ENCODE results near the gene PCID2. TPM values are rescaled to one million over a fixed set of nuclear protein-coding genes. Genes with fewer than 3 reads are reported as not detected.

Gene PCID2
- total and polyA plus RNA-seq, 2 of the 13 experiments (the other 11 are each of a cell fraction or from before 2014, with no cell fraction given): 65.0 to 111 TPM

GRCh38 chr13:113183450-113184129 is 24.9 kb downstream of the PCID2 start (continued):
- TF ChIP-seq, protein P1, sequence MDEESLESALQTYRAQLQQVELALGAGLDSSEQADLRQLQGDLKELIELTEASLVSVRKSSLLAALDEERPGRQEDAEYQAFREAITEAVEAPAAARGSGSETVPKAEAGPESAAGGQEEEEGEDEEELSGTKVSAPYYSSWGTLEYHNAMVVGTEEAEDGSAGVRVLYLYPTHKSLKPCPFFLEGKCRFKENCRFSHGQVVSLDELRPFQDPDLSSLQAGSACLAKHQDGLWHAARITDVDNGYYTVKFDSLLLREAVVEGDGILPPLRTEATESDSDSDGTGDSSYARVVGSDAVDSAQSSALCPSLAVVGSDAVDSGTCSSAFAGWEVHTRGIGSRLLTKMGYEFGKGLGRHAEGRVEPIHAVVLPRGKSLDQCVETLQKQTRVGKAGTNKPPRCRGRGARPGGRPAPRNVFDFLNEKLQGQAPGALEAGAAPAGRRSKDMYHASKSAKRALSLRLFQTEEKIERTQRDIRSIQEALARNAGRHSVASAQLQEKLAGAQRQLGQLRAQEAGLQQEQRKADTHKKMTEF (CRISPR knock-in tag; IDR thresholded peaks at IDR 0.05): peak; percentile 84
- TF ChIP-seq, protein P2, sequence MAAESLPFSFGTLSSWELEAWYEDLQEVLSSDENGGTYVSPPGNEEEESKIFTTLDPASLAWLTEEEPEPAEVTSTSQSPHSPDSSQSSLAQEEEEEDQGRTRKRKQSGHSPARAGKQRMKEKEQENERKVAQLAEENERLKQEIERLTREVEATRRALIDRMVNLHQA (CRISPR knock-in tag; IDR thresholded peaks at IDR 0.05): no peak
- TF ChIP-seq ZNF235 (CRISPR knock-in tag; IDR thresholded peaks at IDR 0.05; ENCODE audit: borderline replicate concordance) (no peak), ARNT2 (CRISPR knock-in tag; IDR thresholded peaks at IDR 0.05; ENCODE audit: low read depth) (no peak), PRMT3 (CRISPR knock-in tag; IDR thresholded peaks at IDR 0.05; ENCODE audit: borderline replicate concordance, low read depth) (no peak), TOE1 (CRISPR knock-in tag; IDR thresholded peaks at IDR 0.05) (no peak), SP1 (IDR thresholded peaks at IDR 0.05) (no peak), SP1 (CRISPR knock-in tag; IDR thresholded peaks at IDR 0.05) (no peak), TBX2 (CRISPR knock-in tag; IDR thresholded peaks at IDR 0.05; ENCODE audit: borderline replicate concordance) (peak; percentile 95), RCOR2 (CRISPR knock-in tag; IDR thresholded peaks at IDR 0.05) (no peak), PAX8 (CRISPR knock-in tag; IDR thresholded peaks at IDR 0.05; ENCODE audit: borderline replicate concordance) (no peak), ZUFSP (CRISPR knock-in tag; IDR thresholded peaks at IDR 0.05; ENCODE audit: borderline replicate concordance) (no peak), ZNF761 (CRISPR knock-in tag; conservative IDR thresholded peaks at IDR 0.05) (no peak), JDP2 (CRISPR knock-in tag; IDR thresholded peaks at IDR 0.05; ENCODE audit: borderline replicate concordance) (no peak), SATB2 (CRISPR knock-in tag; IDR thresholded peaks at IDR 0.05) (no peak), HIC2 (CRISPR knock-in tag; IDR thresholded peaks at IDR 0.05; ENCODE audit: low read depth) (no peak), ZNF747 (CRISPR knock-in tag; IDR thresholded peaks at IDR 0.05; ENCODE audit: borderline replicate concordance) (0 out of 2 replicates have a peak, but pooled peaks have one; percentile 45), SRF (IDR thresholded peaks at IDR 0.05; ENCODE audit: low read depth, low read length) (no peak), KAT2B (IDR thresholded peaks at IDR 0.05; ENCODE audit: borderline replicate concordance, low read depth, low read length) (no peak), CREM (IDR thresholded peaks at IDR 0.05) (peak; percentile 50; the same call in 1 of the 2 replicates), CREM (CRISPR knock-in tag; IDR thresholded peaks at IDR 0.05) (no peak), ZNF614 (CRISPR knock-in tag; IDR thresholded peaks at IDR 0.05; ENCODE audit: borderline replicate concordance) (no peak), GATAD2A (CRISPR knock-in tag; IDR thresholded peaks at IDR 0.05) (peak; percentile 87), ZNF441 (CRISPR knock-in tag; IDR thresholded peaks at IDR 0.05; ENCODE audit: borderline replicate concordance) (no peak), GZF1 (CRISPR knock-in tag; IDR thresholded peaks at IDR 0.05) (no peak)
- TF ChIP-seq, protein P3, sequence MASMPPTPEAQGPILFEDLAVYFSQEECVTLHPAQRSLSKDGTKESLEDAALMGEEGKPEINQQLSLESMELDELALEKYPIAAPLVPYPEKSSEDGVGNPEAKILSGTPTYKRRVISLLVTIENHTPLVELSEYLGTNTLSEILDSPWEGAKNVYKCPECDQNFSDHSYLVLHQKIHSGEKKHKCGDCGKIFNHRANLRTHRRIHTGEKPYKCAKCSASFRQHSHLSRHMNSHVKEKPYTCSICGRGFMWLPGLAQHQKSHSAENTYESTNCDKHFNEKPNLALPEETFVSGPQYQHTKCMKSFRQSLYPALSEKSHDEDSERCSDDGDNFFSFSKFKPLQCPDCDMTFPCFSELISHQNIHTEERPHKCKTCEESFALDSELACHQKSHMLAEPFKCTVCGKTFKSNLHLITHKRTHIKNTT (CRISPR knock-in tag; IDR thresholded peaks at IDR 0.05): no peak

Data from HepG2 (cell line).